K562 treated with DMSO at 1 percent for 4 hours (cell line): ENCODE measurements around the gene HIPK1. TPM values are rescaled to one million over a fixed set of nuclear protein-coding genes. Genes with fewer than 3 reads are reported as not detected.

Experiments used
- total RNA-seq: library from RNA; unstranded; fragments of 300-600 nt; gene quantifications from 2 replicates; pipeline ENCODE4 v1.2.3, GENCODE V29; 2022; ENCODE audit not compliant: insufficient read depth

Gene HIPK1
- total RNA-seq = 25.3 and 39.0 TPM in 2 replicates

GRCh38 chr1:113928941-113929749, at the start of gene HIPK1:
HIPK1 (plus strand) TSS chr1:113929324.

GRCh38 chr1:113887402-113888175, 41.5 kb upstream of the HIPK1 start, which contains the start of gene BCL2L15:
BCL2L15 (minus strand) TSS chr1:113887581; CDS start chr1:113887375, 206 bp downstream.

GRCh38 chr1:113904674-113905434, 24.3 kb upstream of the HIPK1 start, which contains the start of the genes AP4B1 and DCLRE1B:
AP4B1 (minus strand) TSS chr1:113904799; CDS start chr1:113904717, 82 bp downstream.
DCLRE1B (plus strand) TSS chr1:113905326; CDS start chr1:113905587, 261 bp downstream.

GRCh38 chr1:113978863-113979702, 50.0 kb downstream of the HIPK1 start, which contains the start of gene OLFML3:
OLFML3 (plus strand) TSS chr1:113979474; CDS start chr1:113979517, 43 bp downstream.

Other genes with a start within 250 kb of the HIPK1 start
- 32.9 and 39.8 TPM in 2 replicates for gene PHTF1, start 169.8 kb upstream of the HIPK1 start, total RNA-seq
- gene RSBN1, start 116.8 kb upstream of the HIPK1 start, total RNA-seq = 10.7 and 13.8 TPM in 2 replicates
- gene PTPN22, start 57.6 kb upstream of the HIPK1 start, total RNA-seq = 0.75 and 0.84 TPM in 2 replicates
- gene BCL2L15, start 41.7 kb upstream of the HIPK1 start, total RNA-seq = not detected in 2 replicates
- 7.4 and 10.2 TPM in 2 replicates for gene AP4B1, start 24.5 kb upstream of the HIPK1 start, total RNA-seq
- gene DCLRE1B, start 24.0 kb upstream of the HIPK1 start, total RNA-seq = 12.2 and 15.5 TPM in 2 replicates
- gene OLFML3, start 50.1 kb downstream of the HIPK1 start, total RNA-seq = not detected in 2 replicates
- gene SYT6, start 224.5 kb downstream of the HIPK1 start, total RNA-seq = not detected in 2 replicates